IgD-negative memory B cell (primary cell): Measurements from ENCODE around the gene MINDY4B. TPM values are rescaled to one million over a fixed set of nuclear protein-coding genes. Genes with fewer than 3 reads are reported as not detected.

Experiments
- H3K27ac Mint-ChIP-seq, 3 donors: one replicate each; pipeline ENCODE4 v1.8.0; 2020 to 2022; ENCODE audit warnings: mild to moderate bottlenecking in 3 of 3, mixed read lengths in 3 of 3, moderate library complexity in 1 of 3
- H3K27me3 Mint-ChIP-seq: one replicate; pipeline ENCODE4 v1.8.0; 2021; ENCODE audit warnings: mixed read lengths
- H3K36me3 Mint-ChIP-seq: one replicate; pipeline ENCODE4 v1.8.0; 2020; ENCODE audit warnings: mild to moderate bottlenecking, mixed read lengths
- H3K4me1 Mint-ChIP-seq, 3 donors: one replicate each; pipeline ENCODE4 v1.8.0; 2020 to 2022; ENCODE audit warnings: mixed read lengths in 3 of 3, mild to moderate bottlenecking in 1 of 3
- H3K4me3 Mint-ChIP-seq, 4 donors: one replicate each; pipeline ENCODE4 v1.8.0; 2020 to 2022; ENCODE audit warnings: mild to moderate bottlenecking in 4 of 4, mixed read lengths in 4 of 4, moderate library complexity in 3 of 4
- H3K9me3 Mint-ChIP-seq, 3 donors: one replicate each; pipeline ENCODE4 v1.8.0; 2020 to 2021; ENCODE audit warnings: mixed read lengths in 3 of 3, mild to moderate bottlenecking in 1 of 3
- polyA plus RNA-seq: library from polyadenylated mRNA; unstranded; fragments of 300-500 nt; fragmentation: Illumina TruSeq; gene quantifications from one replicate; pipeline ENCODE4 v1.2.3, GENCODE V29; 2021

MINDY4B gene
- polyA plus RNA-seq, 1 donor from 2014 or later = not detected

- Mint-ChIP-seq H3K9me3 (peaks cover 0 to 2% (median 0%) of the 10 kb centered on the region in 3 donors), H3K27me3 (peaks cover 18% of the 10 kb centered on the region)
Observed at GRCh38 chr3:150913133-150913922, 8.1 kb upstream of the MINDY4B start.

GRCh38 chr3:150912501-150912900, 7.3 kb upstream of the MINDY4B start:
- H3K27me3 Mint-ChIP-seq = peaks cover 15% of the 10 kb centered on the region
- H3K27ac Mint-ChIP-seq = no peak overlapping the region
- no peaks in the 10 kb centered on the region for H3K4me1 Mint-ChIP-seq
- no peaks in the 10 kb centered on the region for H3K36me3 Mint-ChIP-seq
- H3K4me3 Mint-ChIP-seq = no peak overlapping the region
- peaks cover 0 to 2% (median 0%) of the 10 kb centered on the region in 3 donors for H3K9me3 Mint-ChIP-seq

More at GRCh38 chr3:150913133-150913922, 8.1 kb upstream of the MINDY4B start:
- no peak overlapping the region for H3K4me3 Mint-ChIP-seq
- no peak overlapping the region for H3K27ac Mint-ChIP-seq
- H3K36me3 Mint-ChIP-seq = no peaks in the 10 kb centered on the region
- no peaks in the 10 kb centered on the region for H3K4me1 Mint-ChIP-seq

- Mint-ChIP-seq H3K36me3 (no peaks in the 10 kb centered on the region), H3K4me1 (no peaks in the 10 kb centered on the region), H3K27ac (no peak overlapping the region), H3K9me3 (peaks cover 0 to 2% (median 0%) of the 10 kb centered on the region in 3 donors), H3K4me3 (no peak overlapping the region), H3K27me3 (peaks cover 18% of the 10 kb centered on the region)
Observed at GRCh38 chr3:150911771-150912170, 6.5 kb upstream of the MINDY4B start.

- Mint-ChIP-seq H3K4me3 (no peak overlapping the region), H3K27me3 (peaks cover 21% of the 10 kb centered on the region), H3K9me3 (no peaks in the 10 kb centered on the region), H3K36me3 (peaks cover 2% of the 10 kb centered on the region), H3K4me1 (no peaks in the 10 kb centered on the region), H3K27ac (no peak overlapping the region)
Observed at GRCh38 chr3:150906461-150906860, 1.2 kb upstream of the MINDY4B start.

GRCh38 chr3:150905746-150906145, 507 bp upstream of the MINDY4B start:
- no peaks in the 10 kb centered on the region for H3K9me3 Mint-ChIP-seq
- H3K36me3 Mint-ChIP-seq = peaks cover 2% of the 10 kb centered on the region
- no peaks in the 10 kb centered on the region for H3K4me1 Mint-ChIP-seq
- peaks cover 21% of the 10 kb centered on the region for H3K27me3 Mint-ChIP-seq
- no peak overlapping the region for H3K27ac Mint-ChIP-seq
- no peak overlapping the region for H3K4me3 Mint-ChIP-seq

- H3K27me3 Mint-ChIP-seq = peaks cover 14% of the 10 kb centered on the region
- no peaks in the 10 kb centered on the region for H3K4me1 Mint-ChIP-seq
Observed at GRCh38 chr3:150902988-150903387, 2.3 kb downstream of the MINDY4B start.

GRCh38 chr3:150901793-150902192, 3.4 kb downstream of the MINDY4B start:
- Mint-ChIP-seq H3K4me3 (no peak overlapping the region), H3K36me3 (peaks cover 3% of the 10 kb centered on the region), H3K27me3 (peaks cover 11% of the 10 kb centered on the region), H3K4me1 (no peaks in the 10 kb centered on the region), H3K27ac (no peak overlapping the region), H3K9me3 (no peaks in the 10 kb centered on the region)

More at GRCh38 chr3:150902988-150903387, 2.3 kb downstream of the MINDY4B start:
- H3K27ac Mint-ChIP-seq = no peak overlapping the region
- no peaks in the 10 kb centered on the region for H3K9me3 Mint-ChIP-seq
- peaks cover 3% of the 10 kb centered on the region for H3K36me3 Mint-ChIP-seq
- no peak overlapping the region for H3K4me3 Mint-ChIP-seq

GRCh38 chr3:150899141-150899540, 6.1 kb downstream of the MINDY4B start:
- no peaks in the 10 kb centered on the region for H3K4me1 Mint-ChIP-seq
- no peak overlapping the region for H3K4me3 Mint-ChIP-seq
- peaks cover 2% of the 10 kb centered on the region for H3K36me3 Mint-ChIP-seq
- no peaks in the 10 kb centered on the region for H3K9me3 Mint-ChIP-seq
- no peak overlapping the region for H3K27ac Mint-ChIP-seq
- no peaks in the 10 kb centered on the region for H3K27me3 Mint-ChIP-seq

GRCh38 chr3:150898046-150898754, 7.0 kb downstream of the MINDY4B start:
- Mint-ChIP-seq H3K4me3 (no peak overlapping the region), H3K9me3 (no peaks in the 10 kb centered on the region), H3K27ac (no peak overlapping the region), H3K4me1 (no peaks in the 10 kb centered on the region), H3K36me3 (peaks cover 2% of the 10 kb centered on the region), H3K27me3 (no peaks in the 10 kb centered on the region)

- no peak overlapping the region for H3K27ac Mint-ChIP-seq
- no peaks in the 10 kb centered on the region for H3K27me3 Mint-ChIP-seq
- H3K9me3 Mint-ChIP-seq = no peaks in the 10 kb centered on the region
- H3K36me3 Mint-ChIP-seq = peaks cover 2% of the 10 kb centered on the region
- H3K4me3 Mint-ChIP-seq = no peak overlapping the region
- H3K4me1 Mint-ChIP-seq = no peaks in the 10 kb centered on the region
Observed at GRCh38 chr3:150897592-150897991, 7.6 kb downstream of the MINDY4B start.

GRCh38 chr3:150890831-150891230, 14.4 kb downstream of the MINDY4B start:
- Mint-ChIP-seq H3K27ac (no peak overlapping the region), H3K36me3 (no peaks in the 10 kb centered on the region)

GRCh38 chr3:150890295-150890694, 14.9 kb downstream of the MINDY4B start:
- Mint-ChIP-seq H3K27ac (no peak overlapping the region), H3K36me3 (no peaks in the 10 kb centered on the region), H3K4me3 (no peak overlapping the region)

More at GRCh38 chr3:150890831-150891230, 14.4 kb downstream of the MINDY4B start:
- Mint-ChIP-seq H3K4me3 (no peak overlapping the region), H3K9me3 (peaks cover 2 to 4% (median 4%) of the 10 kb centered on the region in 3 donors), H3K4me1 (no peaks in the 10 kb centered on the region), H3K27me3 (peaks cover 6% of the 10 kb centered on the region)

GRCh38 chr3:150889106-150889505, 16.1 kb downstream of the MINDY4B start:
- no peak overlapping the region for H3K4me3 Mint-ChIP-seq
- H3K27me3 Mint-ChIP-seq = peaks cover 6% of the 10 kb centered on the region
- H3K36me3 Mint-ChIP-seq = no peaks in the 10 kb centered on the region
- no peaks in the 10 kb centered on the region for H3K4me1 Mint-ChIP-seq
- H3K9me3 Mint-ChIP-seq = peaks cover 2 to 4% (median 4%) of the 10 kb centered on the region in 3 donors
- H3K27ac Mint-ChIP-seq = no peak overlapping the region

More at GRCh38 chr3:150890295-150890694, 14.9 kb downstream of the MINDY4B start:
- Mint-ChIP-seq H3K27me3 (peaks cover 6% of the 10 kb centered on the region), H3K4me1 (no peaks in the 10 kb centered on the region), H3K9me3 (peaks cover 2 to 4% (median 4%) of the 10 kb centered on the region in 3 donors)

GRCh38 chr3:150887031-150887430, 18.2 kb downstream of the MINDY4B start:
- Mint-ChIP-seq H3K4me1 (no peaks in the 10 kb centered on the region), H3K27ac (no peak overlapping the region), H3K4me3 (no peak overlapping the region), H3K36me3 (no peaks in the 10 kb centered on the region), H3K27me3 (peaks cover 7% of the 10 kb centered on the region), H3K9me3 (peaks cover 2 to 4% (median 4%) of the 10 kb centered on the region in 3 donors)

- no peak overlapping the region for H3K4me3 Mint-ChIP-seq
- peaks cover 2 to 4% (median 4%) of the 10 kb centered on the region in 3 donors for H3K9me3 Mint-ChIP-seq
- peaks cover 7% of the 10 kb centered on the region for H3K27me3 Mint-ChIP-seq
- H3K27ac Mint-ChIP-seq = no peak overlapping the region
- H3K4me1 Mint-ChIP-seq = no peaks in the 10 kb centered on the region
- H3K36me3 Mint-ChIP-seq = no peaks in the 10 kb centered on the region
Observed at GRCh38 chr3:150885535-150885934, 19.7 kb downstream of the MINDY4B start.
